GM12874 (cell line): ENCODE measurements around the gene CD9.

Experiments used
- TF ChIP-seq, protein P1 (sequence below): IDR thresholded peaks from 2 replicates; pipeline ENCODE4 v1.5.1; 2011; ENCODE audit warnings: low read depth, mild to moderate bottlenecking, control low read depth, low read length, moderate library complexity; ENCODE audit not compliant: insufficient read depth

CD9 gene

DNA sequence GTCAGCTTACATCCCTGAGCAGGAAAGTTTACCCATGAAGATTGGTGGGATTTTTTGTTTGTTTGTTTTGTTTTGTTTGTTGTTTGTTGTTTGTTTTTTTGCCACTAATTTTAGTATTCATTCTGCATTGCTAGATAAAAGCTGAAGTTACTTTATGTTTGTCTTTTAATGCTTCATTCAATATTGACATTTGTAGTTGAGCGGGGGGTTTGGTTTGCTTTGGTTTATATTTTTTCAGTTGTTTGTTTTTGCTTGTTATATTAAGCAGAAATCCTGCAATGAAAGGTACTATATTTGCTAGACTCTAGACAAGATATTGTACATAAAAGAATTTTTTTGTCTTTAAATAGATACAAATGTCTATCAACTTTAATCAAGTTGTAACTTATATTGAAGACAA lies 37.6 kb downstream of the CD9 start:
- TF ChIP-seq, protein P1, sequence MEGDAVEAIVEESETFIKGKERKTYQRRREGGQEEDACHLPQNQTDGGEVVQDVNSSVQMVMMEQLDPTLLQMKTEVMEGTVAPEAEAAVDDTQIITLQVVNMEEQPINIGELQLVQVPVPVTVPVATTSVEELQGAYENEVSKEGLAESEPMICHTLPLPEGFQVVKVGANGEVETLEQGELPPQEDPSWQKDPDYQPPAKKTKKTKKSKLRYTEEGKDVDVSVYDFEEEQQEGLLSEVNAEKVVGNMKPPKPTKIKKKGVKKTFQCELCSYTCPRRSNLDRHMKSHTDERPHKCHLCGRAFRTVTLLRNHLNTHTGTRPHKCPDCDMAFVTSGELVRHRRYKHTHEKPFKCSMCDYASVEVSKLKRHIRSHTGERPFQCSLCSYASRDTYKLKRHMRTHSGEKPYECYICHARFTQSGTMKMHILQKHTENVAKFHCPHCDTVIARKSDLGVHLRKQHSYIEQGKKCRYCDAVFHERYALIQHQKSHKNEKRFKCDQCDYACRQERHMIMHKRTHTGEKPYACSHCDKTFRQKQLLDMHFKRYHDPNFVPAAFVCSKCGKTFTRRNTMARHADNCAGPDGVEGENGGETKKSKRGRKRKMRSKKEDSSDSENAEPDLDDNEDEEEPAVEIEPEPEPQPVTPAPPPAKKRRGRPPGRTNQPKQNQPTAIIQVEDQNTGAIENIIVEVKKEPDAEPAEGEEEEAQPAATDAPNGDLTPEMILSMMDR = no peak

- TF ChIP-seq, protein P1 = no peak
Measured at GRCh38 chr12:6238875-6239274, 38.7 kb downstream of the CD9 start.

DNA sequence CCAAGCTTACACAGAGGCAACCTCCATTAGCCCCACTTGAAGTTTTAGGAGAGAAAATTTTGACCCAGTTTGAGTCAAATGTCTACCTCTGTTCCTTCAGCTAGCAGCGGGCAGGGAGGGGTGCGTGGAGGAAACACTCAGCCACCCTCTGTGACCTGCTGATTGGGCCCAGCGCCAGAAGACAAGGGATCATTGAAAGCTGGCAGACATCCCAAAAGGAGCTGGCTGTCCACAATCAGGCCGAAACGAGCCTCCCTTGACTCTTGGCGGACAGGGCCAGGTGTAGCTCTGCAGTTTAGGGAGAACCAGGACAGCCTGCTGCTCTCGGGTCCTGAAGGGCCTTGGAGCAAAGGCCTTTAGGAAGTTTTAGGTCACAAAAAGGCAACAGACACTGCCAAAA lies 41.3 kb downstream of the CD9 start:
- TF ChIP-seq, protein P1 = no peak

DNA sequence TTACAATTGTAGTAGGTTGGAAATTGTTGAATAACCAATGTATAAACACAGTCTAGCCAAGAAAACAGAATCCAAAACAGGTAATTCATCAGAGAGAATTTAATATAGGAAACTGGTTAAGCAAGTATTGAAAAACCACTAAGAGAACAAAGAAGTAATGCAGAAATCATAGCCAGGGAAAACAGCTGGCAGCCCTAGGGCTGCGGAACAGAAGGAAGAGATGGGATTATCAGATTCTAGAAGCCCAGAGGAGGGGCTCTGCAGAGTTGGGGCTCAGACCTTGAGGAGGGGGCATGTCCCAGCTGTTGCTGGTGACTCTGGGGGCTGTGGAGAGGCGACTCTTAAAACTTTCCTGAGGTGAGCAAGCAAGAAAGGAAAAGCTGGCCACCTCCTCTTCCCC lies 49.4 kb downstream of the CD9 start:
- TF ChIP-seq, protein P1 = no peak

DNA sequence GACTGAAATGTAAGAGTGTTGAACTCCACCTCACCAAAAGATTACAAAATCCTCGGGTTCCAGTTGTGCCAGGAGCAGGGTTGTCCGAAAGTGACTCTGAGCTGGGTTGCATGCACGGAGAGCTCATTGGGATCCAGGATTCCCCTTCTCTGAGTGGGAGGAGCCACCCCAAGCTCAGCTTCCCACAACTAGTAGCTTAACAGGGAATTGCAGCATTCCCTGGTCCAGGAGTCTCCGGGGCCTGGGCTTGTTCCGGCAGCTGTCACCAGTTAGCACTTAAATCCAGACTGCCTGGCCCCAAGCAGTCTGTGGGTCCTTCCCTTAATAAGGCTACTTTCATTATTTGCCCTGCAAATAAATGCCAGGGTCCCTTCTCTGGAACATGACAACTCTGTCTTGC lies 50.1 kb downstream of the CD9 start:
- TF ChIP-seq, protein P1 = no peak

DNA sequence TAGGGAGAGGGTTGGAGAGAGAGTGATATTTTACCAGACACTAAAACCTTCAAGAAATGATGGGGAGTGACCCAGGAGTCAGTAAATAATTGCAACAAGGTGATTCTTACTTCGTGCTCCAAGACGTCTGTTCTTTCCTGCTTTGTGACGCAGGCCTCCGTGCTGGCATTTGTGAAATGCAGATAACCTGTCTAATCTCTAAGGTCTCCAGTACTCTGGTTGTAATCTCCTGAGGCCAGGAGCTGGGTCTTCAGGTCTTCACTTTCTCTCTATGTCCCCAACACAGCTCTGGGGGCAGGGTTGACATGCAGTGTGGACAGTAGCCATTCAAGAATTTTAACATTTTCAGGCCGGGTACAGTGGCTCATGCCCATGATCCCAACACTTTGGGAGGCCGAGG lies 53.1 kb downstream of the CD9 start:
- TF ChIP-seq, protein P1 = no peak

- TF ChIP-seq, protein P1 = no peak
Measured at GRCh38 chr12:6254491-6254890, 54.3 kb downstream of the CD9 start.

GRCh38 chr12:6257007-6257406 lies 56.8 kb downstream of the CD9 start:
- TF ChIP-seq, protein P1 = no peak
